Embryonic facial prominence (tissue), 1 donor: ENCODE measurements around the gene BRAP.
"Not testable (repeated sequence)": the region's sequence is repeated elsewhere in the genome, so short reads cannot be mapped to it uniquely, and the experiment has no call there.

Experiments
- DNase-seq: peaks from one replicate; pipeline ENCODE4 v3.0.0-alpha.2; 2016; ENCODE audit errors: extremely low spot score

The BRAP gene

DNA sequence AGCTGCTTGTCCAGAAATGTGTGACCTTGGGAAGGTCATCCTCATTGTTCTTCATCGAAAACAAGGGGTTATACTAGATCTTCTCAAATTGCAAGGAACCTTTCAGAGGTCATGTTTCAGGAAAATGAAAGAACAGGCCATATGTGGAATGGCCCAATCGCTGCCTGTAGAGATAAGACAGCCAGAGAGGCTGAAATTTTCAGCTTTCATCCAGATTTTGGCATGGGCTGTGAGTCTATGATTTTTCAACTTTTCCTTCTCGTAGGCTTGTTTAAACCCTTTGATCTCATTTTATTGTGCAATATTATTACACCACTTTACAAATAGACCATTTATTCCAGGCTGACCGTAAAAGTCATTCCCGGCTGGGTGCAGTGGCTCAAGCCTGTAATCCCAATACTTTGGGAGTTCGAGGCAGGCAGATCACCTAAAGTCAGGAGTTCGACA is 69.6 kb downstream of the BRAP start:
- no peak for DNase-seq

DNA sequence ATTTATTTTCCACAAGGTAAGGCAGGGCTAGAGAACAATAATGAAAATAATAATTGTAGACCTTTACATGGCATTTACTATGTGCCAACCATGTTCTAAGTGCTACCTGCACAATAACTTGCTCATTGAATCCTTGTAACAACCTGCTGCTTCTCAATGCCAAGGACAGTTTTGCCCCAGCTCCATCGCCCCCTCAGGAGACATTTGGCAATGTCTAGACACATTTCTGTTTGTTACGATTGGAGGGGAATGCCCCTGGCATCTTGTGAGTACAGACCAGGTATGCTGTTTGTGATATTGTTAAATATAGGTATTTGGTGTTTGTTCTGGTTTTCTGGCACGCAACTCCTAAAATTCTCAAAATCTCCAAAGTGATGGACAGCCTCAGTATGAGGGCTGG is 78.5 kb downstream of the BRAP start:
- no peak for DNase-seq

DNA sequence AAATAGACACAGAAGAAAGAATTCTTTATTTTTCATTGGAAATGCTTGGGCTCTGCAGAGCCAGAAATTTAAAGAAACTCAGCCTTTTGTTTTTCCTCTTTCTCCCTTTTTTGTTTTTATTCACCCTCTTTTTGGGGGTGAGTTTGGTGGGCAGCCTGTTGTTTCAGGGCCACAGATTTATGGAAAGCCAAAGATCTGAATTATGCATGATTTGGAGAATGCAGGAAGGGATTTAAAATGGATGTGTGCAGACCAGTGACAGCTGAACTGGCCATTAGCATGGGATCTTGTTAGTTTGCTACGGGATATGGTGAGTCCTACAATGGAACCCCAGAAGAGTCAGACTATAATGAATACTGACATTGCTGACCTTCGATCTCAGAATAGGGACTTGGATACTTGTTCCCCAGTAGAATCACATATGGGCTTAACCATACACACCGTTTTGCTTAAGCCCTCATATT is 79.0 kb downstream of the BRAP start:
- no peak for DNase-seq

DNA sequence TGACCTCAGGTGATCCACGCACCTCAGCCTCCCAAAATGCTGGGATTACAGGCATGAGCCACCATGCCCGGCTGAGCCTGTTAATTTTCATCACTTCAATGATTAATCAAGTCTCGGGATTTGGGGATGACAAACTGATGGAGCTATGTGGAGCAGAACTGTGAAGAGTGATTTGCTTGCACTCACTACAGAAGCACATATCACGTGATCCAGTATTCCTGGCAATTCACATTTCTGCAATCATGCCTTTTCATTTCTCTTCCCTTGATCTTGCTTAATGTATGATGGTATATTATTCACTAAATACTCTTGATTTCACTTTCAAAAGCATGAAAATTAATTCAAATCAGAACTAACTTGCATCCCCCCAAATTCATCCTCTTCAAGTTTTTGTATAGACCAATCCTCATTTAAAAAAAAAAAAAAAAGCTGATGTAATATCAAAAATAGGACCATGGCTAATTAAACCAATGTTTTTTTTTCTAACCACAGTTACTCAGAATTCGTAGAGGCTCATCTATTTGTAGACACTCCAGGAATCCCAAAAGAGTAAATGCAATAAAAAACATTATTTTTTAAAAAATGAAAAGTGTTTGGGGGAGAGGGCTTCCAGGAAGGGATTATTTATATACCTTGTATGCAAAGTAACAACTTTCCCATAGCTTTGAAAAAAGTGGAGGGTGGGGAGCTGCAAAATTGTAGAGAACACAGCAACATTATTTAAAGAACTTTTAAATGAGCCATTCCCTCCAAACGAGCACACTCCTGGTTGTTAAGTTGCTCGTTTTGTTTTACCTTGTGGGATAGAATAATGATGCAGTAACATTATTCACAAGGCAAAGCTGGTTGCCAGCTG is 79.6 kb downstream of the BRAP start:
- no peak for DNase-seq

DNA sequence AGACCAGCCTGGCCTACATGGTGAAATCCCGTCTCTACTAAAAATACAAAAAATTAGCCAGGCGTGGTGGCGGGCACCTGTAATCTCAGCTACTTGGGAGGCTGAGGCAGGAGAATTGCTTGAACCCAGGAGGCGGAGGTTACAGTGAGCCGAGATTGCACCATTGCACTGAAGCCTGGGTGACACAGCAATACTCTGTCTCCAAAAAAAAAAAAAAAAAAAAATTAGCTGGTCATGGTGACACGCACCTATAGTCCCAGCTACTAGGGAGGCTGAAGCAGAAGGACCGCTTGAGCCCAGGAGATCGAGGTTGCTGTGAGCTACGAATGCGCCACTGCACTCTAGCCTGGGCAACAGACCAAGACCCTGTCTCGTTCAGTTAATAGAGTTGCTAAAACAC is 82.9 kb downstream of the BRAP start:
- DNase-seq = not testable (repeated sequence)

DNA sequence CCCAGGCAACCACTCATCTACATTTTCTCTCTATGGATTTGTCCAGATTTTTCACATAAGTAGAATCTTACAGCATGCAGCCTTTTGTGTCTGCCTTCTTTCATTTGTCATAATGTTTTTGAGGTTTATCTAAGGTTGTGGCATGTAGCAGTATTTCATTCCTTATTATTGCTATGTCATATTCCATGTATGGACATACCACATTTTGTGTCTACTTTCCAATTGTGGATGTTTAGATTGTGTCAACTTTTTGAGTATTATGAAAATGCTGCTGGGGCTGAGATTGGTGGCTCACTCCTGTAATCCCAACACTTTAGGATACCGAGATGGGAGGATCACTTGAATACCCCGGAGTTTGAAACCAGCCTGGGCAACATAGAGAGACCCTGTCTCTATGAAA is 83.4 kb downstream of the BRAP start:
- DNase-seq = no peak

DNA sequence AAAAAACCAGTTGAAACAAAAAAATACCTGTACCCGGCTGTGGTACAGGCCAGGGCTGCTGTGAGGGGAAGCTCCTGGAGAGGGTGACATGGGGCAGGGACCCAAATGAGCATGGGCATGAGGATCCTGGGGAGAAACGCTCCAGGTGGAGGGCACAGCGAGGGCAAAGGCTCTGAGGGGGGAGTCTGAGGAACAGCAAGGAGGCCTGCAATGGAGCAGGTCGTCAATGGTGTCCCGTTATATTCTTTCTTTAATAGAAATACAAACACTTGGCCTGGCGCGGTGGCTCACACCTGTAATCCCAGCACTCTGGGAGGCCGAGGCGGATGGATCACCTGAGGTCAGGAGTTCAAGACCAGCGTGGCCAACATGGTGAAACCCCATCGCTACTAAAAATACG is 84.8 kb downstream of the BRAP start:
- not testable (repeated sequence) for DNase-seq

DNA sequence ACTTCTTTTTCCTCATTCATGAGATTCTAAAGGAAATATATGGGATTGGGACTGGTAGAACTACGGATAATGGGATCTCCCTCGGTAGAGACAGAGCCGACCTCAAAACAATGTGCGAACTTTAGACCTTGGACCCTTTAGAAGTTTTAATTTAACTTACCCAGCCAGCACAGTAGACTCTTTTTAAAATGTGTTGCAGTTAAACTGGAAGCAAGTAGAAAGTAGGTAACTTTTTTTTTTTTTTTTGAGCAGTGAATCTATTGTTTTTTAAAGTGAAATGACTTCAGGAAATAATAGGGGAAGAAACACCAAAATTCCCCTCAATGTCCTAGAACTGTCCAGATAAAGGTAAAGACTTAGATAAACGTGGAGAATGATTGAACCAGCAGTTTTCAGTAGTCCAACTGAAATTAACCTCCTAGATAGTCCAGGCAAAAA is 85.5 kb downstream of the BRAP start:
- no peak for DNase-seq

DNA sequence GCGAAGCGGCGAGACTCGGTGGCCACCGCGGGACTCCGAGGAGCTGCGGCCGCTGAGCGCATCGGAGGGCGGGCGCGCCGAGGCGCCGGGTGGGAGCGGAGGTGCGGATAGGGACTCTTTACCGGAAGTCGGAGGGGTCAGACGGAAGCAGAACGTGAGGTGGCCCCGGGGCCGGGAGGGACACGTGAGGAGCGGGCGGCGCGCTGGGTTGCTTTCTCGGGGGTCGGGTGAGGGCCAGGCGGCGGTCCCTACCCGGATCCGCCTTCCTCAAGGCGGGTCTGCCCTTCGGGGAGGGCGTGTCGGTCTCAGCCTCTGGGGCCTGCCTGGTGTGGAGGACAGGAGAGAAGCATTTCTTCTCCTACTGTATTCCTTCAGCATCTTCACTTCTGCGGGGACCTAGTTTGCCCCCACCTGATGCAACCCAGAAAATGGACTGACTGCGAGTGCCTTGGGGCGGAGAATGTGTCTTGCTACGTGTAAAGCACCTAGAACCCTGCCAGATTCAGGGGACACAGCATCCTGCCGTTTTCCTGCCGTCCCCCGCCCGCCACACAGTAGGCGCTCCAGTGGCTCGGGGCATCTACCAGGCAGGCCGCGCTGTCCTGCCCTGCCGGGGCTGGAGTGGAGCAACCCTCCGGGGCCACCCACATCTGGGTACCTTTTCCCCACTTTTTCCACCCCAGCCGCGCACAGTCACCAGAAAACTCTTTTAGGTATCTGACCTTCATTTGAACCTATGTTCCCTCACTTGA is 86.1 kb downstream of the BRAP start:
- peak; percentile 86 for DNase-seq

DNA sequence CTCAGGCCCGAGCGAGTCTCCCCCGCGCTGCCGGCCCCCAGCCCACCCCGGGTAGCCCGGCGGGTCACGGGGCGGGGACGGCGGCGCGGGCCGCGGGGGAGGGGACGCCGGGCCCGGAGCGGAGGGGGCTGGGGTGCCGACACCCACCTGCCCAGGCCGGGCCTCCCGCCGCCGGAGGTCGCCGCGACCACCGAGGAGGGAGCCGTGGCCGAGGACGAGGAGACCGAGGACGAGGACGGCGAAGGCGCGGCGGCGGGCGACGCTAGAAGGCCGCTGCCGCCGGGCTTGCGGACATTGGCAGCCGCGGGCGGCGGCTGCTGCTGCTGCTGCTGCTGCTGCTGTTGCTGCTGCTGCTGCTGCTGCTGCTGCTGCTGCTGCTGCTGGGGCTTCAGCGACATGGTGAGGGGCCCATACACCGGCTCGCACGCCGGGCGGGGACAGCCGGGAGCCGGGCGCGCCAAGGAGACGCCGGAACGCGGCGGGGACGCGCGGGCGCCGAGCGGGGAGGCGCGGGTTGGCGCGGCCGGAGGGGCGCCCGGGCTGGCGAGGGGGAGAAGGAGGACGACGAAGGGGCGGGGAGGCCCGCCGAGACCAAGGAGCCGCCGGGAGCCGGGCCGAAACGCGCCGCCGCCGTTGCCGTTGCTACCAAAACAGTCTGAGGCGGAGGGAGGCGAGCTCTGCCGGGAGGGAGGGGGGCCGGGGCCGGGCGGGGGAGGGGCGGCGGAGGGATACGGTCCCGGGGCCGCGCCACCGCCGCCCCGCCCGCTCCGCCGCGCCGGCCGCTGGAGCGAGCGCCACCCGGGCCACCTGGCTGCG is 86.9 kb downstream of the BRAP start, which contains the start of gene ATXN2:
Gene ATXN2 (minus strand): TSS at position 679 of the 816 bp plus-strand sequence. CDS start 281 bp downstream, at position 398.
- DNase-seq = peak; percentile 25

DNA sequence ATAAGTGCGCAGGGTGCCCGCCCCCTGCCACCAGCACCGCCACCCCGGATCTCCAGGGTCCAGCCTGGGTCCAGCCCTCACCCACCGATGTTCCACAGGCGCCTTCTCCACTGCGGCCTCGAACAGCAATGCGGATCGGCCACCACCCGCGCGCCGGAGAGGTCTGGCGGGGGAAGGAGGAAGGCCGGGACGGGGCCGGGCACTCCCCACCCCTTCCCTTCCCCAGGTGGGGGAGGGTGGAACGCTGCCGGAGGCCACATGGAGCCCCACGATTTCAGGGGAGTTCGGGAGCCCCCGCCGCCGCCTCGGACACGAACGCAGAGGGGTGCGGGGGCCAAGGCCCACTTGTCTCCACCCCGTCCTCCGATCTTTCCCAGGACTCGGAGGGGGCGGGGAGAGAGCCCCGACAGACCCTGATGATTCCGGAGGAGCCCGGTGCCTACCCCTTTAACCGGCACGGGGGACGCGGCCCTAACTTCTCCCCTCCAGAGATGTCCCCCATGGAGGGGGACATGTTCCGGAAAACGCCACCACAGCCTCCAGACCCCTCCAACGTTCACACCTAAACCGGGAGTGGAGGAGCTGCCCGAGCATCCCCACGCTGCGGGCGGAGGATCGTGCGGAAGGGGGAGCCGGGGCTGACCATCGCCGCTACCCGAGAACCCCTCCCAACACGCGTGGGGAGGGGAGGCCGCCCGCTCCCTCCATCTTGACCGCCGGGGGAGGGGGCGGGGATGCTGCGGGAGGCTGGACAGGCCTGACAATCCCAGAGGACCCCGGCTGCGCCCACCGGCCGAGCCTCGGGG is 87.7 kb downstream of the BRAP start:
- DNase-seq = no peak

DNA sequence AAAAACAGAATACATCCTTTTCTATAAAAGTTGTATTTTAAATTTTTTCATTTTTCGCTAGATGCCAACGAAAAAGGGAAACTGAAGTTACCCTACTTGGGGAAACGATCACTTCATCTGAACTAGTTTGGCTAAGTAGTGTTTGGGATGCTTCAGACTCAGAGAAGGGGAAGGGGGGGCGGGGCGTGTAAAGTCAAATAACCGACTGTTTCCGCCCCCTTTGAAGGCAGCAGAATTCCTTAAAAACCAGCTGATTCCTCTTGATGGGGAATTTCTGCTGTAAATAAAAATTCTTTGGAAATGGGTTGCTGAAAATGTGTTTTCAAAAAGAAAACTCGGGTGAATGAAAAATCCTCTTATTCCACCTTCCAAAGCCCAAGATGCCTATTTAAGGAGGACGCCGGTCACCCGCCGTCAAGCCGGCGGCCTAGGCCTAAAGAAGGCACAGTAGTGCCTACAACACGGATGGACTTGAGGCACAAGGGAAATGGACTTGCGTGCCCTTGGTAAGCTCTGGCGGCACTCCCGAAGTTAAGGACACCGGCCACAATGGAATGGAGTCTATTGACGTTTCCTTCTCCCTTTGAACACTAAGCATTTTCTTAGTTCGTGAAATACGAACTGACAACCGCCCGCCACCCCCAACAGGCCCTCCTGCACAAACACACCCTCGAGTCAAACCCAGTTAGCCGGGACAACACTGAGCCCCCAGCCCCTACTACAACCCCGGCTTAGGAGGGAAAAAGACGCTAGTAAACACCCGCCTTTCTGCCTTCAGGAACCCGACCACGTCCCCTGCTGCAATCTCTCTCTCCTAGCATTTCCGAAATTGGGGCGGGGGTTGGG is 88.5 kb downstream of the BRAP start:
- DNase-seq = no peak

DNA sequence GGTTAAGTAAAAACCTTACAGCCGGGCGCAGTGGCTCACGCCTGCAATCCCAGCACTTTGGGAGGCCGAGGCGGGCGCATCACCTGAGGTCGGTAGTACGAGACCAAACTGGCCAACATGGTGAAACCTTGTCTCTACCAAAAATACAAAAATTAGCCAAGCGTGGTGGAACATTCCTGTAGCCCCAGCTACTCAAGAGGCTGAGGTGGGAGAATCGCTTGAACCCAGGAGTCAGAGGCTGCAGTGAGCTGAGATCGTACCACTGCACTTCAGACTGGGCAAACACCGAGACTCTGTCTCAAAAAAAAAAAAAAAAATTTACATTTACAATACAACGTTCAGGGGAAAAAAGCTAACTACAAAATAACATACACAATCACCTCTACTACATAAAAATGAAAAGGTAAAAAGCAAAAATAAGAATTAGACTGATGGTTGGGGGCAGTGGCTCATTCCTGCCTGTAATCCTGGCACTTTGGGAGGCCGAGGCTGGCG is 90.4 kb downstream of the BRAP start:
- DNase-seq = not testable (repeated sequence)
